Activated CD4-positive, alpha-beta T cell treated with anti-CD3 and anti-CD28 coated beads for 48 hours (primary cell): Measurements from ENCODE around the gene TOMT.
A peak's percentile ranks its signal among the peaks of the same experiment; 100 is the strongest.
"Not testable (repeated sequence)": the region's sequence is repeated elsewhere in the genome, so short reads cannot be mapped to it uniquely, and the experiment has no call there.

ENCODE experiments used
- DNase-seq: peaks from one replicate; pipeline ENCODE4 v3.0.0-alpha.2; 2020

TOMT gene

DNA sequence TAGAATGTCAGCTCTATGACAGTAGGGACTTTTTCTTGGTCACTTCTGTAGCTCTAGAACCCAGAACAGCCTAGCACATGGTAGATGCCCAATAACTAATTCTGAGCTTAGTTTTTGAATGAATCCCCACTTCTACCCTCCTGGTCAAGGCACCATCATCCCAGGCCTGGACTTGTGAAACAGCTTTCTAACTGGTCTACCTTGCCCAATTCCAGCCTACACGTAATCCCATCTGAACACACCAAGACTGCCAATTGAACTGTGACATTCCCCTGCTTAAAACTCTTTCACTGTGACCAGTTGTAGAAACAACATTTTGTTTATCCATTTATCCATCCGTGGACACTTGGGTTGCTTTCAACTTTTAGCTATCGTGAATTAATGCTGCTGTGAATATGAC is 23.7 kb downstream of the TOMT start:
- DNase-seq: no peak

DNA sequence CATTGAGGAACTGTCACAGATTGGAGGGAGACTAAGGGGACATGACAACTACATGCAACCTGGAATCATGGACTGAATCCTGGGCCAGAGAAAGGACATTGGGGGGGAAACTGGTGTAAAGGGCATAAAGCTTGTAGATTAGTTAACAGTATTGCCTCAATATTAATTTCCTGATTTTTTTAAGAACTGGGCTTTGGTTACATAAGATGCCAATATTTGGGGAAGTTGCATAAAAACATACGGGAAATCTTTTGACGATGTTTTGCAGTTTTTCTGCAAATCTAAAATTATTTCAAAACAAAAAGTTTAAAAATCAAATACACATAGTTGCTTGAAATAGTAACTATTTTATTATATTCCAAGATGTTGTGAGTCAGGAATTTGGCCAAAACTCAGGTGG is 26.9 kb downstream of the TOMT start:
- no peak for DNase-seq

DNA sequence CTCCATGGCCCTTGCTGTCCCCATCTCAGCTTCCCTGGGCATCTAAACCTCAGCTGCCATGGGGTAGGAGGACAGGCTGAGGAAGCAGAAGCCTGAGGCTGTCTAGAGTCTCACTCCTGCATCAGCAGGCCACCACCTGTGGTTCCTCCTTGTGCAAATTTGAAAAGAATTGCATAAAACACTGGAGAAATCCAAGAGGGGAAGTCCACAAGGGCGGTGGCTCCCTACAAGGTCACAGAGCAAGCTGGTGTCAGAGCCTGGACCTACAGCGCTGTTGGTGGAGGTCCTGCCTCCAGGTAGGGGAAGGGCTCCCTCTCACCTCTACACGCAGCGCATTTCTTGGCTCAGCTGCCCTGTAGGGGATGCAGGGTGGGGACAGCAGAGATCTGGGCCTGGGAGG is 29.7 kb downstream of the TOMT start, which contains the start of gene FOLR3:
Gene FOLR3 (plus strand): TSS at position 253 of the 400 bp plus-strand sequence. CDS start 228 bp downstream, outside the sequence.
- DNase-seq: not testable (repeated sequence)

DNA sequence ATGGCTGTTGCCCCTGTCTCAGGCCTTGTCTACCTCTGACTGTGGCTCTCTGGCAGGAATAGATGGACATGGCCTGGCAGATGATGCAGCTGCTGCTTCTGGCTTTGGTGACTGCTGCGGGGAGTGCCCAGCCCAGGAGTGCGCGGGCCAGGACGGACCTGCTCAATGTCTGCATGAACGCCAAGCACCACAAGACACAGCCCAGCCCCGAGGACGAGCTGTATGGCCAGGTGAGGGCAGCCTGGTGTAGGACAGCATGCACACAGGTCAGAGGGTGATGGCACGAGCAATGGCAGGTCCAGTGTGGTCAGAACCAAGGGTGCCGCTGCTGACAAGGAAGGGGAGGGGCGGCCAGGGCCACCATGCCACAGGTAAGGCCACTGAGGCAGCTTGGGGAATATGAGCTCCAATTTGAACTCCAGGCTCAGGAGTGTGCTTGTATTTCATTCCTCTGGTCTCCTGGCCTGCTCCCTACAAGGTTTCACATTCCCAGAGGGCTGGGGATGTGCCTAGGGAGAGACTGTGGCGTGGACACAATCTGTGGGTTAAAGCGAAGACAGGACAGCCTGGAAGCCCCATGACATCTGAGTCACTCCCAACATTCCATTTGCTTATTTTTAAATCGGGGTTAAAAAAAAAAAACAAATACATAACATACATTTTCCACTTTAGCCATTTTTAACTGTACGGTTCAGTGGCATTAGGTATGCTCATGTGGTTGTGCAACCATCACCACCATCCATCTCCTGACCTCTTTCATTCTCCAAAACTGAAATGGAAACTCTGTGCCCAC is 30.4 kb downstream of the TOMT start:
- no peak for DNase-seq

DNA sequence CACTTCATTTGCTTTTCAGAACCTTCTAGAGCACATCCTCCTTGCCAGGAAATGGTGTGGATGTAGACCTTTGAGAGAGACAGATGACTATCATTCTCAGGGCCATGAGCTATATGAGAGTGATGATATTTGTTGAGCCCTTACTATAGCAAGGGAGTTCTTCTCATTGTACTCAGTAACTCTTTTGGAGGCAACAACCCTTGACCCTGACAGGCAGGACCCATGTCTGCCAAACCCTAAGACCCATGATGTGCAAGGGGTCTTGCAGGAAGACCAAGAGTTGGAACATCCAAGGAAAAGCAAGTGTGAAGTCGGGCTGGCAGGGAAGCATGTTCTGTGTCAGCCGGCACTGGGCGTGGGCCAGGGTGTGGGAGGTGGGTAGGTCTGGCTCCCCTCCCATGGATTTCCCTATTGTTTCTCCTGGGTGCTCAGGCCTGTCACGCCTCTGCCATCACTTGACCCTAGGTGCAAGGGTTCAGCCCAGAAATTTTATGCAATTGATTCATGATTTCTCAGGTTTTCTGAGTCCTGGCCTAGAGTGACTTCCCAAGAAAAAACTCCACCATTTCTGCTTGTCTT is 31.0 kb downstream of the TOMT start:
- no peak for DNase-seq

DNA sequence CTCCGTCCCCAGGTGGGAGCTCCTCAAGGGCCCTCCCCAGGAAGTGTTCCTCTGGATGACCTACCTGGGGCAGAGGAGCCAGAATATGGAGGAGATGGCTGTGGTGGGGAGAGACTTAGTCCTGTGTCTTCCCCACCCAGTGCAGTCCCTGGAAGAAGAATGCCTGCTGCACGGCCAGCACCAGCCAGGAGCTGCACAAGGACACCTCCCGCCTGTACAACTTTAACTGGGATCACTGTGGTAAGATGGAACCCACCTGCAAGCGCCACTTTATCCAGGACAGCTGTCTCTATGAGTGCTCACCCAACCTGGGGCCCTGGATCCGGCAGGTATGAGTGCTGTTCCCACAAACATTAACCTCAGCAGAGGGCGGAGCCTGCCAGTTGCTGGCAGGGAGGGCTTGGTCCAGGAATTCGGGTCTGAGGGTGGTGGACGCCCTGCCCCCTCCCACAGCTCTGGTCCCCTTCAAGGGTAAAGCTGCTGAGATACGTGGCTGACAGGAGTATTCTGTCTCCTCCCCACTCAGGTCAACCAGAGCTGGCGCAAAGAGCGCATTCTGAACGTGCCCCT is 33.2 kb downstream of the TOMT start:
- DNase-seq: no peak

DNA sequence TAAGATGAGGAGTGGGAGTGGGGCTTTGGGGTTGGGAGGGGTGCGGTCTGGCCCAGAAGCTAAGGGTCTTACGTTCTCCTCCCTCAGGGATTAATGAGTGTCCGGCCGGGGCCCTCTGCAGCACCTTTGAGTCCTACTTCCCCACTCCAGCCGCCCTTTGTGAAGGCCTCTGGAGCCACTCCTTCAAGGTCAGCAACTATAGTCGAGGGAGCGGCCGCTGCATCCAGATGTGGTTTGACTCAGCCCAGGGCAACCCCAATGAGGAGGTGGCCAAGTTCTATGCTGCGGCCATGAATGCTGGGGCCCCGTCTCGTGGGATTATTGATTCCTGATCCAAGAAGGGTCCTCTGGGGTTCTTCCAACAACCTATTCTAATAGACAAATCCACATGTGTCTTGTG is 33.8 kb downstream of the TOMT start:
- no peak for DNase-seq

DNA sequence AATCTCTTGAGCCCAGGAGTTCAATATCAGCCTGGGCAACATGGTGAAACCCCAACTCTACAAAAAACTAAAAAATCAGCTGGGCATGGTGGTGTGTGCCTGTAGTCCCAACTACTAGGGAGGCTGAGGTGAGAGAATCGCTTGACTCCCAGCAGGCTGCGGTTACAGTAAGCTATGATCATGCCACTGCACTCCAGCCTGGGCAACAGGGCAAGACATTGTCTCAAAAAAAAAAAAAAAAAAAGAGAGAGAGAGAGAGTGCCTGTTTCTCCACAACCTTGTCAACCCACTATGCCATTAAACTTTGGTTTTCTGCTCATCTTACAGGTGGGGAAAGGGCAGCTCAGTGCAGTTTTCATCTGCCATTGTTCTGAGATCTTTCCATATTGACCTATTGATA is 34.9 kb downstream of the TOMT start:
- DNase-seq: no peak

DNA sequence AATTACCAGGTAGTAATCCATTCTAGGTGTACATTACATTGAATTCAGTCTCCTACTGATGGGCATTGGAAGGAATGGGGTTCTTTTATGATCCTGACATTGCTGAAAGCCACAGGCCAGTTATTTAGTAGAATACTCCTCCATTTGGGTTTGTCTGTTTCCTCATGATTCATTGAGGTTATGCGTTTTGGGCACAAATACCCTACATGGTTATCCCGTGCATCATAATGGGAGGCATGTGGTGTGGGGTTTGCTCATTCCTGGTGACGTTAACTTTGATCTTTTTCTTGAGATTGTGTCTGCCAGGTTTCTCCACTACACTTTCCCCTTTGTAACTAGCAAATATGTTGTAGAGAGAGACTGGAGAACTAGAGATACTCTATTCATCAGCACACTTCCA is 35.3 kb downstream of the TOMT start:
- peak; percentile 37 for DNase-seq

DNA sequence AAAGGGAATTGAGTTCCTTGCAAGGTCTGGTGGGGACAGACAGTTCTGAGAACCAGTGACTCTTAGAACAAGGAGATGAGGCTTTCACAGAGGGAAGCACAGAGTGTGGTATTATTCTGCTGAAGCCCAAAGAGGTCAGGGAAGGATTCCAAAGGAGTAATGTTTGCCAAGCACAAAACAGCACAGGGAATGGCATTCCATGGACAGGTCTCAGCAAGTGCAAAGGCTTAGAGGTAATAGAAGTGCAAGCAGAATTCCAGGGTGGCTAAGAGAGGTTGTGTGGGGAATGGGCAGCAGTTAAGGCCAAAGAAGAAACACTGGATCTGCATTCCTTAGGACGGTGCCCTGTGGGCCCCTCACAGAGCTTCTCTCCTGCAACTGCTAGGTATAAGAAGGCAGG is 36.4 kb downstream of the TOMT start:
- not testable (repeated sequence) for DNase-seq

DNA sequence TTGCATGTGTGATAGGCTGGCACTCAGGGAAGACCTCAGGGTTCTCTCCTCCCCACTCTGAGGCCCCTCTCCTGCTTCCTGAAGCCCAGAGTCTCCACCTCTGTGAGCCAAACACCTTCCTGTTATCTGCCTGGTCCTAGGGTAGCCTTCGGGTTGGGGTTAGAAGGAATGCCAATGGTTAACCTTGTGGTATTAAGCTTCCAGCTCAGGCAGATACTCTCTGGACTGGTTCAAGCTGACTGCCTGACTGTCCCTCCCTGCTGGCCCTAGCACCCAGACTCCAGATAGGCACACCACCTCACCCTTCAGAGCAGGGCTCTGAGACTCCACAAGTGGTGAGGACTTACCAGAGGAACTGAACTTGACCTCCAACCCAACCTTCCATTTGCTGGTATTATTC is 36.8 kb downstream of the TOMT start:
- DNase-seq: not testable (repeated sequence)

DNA sequence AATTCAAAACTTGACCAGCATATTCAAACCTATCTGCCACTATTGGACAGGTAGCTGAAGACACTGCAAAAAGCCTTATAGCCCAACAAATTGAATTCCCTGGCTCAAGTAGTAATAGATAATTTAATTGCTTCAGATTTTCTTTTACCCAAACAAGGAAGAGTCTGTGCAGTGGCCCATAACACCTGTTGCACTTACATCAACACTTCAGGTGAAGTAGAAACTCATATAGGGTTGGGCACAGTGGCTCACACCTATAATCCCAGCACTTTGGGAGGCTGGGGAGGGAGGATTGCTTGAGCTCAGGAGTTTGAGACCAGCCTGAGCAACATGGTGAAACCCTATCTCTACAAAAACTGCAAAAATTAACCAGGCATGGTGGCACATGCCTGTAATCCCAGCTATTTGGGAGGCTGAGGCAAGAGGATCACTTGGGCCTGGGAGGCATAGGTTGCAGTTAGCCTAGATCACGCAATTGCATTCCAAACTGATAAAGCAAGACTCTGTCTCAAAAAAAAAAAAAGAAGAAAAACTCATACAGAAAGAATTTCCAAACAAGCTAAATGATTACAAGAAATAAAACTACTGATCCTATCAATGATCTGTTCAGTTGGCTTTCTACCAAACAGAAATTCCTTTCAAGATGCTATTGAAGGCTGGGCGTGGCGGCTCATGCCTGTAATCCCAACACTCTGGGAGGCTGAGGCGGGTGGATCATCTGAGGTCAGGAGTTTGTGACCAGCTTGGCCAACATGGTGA is 39.3 kb downstream of the TOMT start:
- DNase-seq: no peak

DNA sequence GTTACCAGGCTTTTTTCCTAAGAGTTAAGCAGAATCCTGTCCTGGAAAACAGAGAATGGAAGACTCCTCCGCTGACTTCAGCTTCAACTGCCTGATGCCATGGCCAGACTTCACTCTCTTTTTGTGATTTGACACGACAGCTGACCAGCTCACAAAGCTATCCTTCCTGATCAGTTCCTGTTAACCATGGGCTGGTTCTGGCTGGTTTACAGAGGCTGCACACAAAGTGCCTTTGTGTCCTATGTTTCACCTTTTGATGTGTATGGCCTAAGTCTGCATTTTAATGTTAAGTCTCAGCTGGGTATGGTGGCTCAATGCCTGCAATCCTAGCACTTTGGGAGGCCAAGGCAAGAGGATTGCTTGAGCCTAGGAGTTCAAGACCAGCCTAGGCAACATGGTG is 40.9 kb downstream of the TOMT start:
- DNase-seq: no peak

DNA sequence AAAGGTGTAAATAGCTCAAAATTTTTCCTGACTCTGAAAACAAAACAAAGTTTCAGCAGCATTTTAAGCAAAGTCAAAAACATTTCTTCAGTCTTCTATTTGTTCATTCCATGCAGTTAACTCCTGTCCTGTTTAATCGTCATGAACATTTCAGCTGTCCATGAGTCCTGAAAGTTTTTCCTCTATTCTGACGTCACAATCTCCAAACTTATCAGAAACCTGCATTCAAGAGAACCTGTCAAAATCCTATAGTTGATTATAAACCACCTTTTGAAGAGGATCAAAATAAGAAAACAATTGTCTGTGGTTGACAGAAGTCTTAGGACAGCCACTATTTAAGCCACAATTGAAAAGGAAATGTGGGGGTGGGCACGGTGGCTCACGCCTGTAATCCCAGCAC is 45.2 kb downstream of the TOMT start:
- DNase-seq: no peak

DNA sequence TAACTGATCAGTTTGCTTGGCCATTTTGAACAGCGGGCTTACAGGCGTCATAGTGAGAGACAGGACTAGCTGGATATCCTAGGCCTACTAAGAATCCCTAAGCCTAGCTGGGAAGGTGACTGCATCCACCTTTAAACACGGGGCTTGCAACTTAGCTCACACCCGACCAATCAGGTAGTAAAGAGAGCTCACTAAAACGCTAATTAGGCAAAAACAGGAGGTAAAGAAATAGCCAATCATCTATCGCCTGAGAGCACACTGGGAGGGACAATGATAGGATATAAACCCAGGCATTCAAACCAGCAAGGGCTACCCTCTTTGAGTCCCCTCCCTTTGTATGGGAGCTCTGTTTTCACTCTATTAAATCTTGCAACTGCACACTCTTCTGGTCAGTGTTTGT is 48.1 kb downstream of the TOMT start:
- not testable (repeated sequence) for DNase-seq

DNA sequence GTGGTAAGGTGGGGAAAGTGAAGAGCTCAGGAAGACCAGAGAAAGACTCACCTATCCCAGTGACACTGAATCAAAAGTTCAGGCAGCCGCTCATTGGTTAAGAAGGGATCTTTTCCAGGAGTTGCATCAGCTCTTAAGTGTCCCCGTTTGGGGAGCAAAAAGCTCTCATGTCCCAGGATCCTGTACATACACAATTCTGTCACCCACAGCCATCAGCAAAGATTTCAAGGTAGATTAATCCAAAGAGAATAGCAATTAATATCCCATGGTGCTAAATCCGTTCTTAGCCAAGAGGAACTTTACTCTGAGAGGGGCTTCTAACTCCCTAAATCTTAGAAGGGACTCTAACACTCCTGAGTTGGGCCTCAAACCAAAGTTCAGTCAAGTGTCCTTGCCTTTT is 49.1 kb downstream of the TOMT start:
- no peak for DNase-seq

DNA sequence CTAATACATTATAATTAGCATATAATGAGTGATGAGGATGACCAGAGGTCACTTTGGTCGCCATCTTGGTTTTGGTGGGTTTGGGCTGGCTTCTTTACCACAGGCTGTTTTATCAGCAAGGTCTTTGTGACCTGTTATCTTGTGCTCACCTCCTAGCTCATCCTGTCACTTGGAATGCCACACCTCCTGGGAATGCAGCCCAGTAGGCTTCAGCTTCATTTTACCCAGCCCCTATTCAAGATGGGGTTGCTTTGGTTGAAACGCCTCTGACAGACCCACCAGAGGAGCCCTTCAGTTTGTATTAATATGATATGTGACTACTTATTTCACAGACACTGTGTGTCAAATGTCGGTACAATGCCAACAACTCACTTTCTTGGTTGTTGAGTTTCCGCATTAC is 50.0 kb downstream of the TOMT start:
- DNase-seq: no peak

DNA sequence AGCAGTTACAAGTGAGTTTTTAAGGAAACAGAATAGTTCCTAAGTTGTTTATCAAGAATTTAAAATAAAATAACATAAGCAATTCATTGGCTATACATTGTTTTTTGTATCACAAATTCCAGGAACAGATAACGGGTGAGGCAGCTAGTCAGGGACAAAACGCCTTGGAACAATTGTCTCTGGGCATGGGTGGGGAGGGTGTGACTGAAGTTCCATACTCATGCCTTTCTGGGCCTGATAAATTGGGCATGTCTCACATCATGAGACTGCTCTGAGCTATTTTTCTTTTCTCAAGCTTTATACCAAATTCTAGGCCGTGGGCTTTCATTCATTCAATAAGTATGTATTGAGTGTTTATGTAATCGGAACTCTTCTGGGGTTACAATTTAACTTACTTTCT is 51.4 kb downstream of the TOMT start:
- DNase-seq: no peak
